Stimulated activated naive CD4-positive, alpha-beta T cell (primary cell): Measurements from ENCODE around the gene ACSL6.
A peak's percentile ranks its signal among the peaks of the same experiment; 100 is the strongest.

Experiments
- DNase-seq, 6 experiments: peaks; one replicate each; lab custom pipeline; 2025; lab: John Stamatoyannopoulos, UW

ACSL6 gene

GRCh38 chr5:131977212-131977604 lies 34.2 kb downstream of the ACSL6 start:
- no peak for DNase-seq

DNA sequence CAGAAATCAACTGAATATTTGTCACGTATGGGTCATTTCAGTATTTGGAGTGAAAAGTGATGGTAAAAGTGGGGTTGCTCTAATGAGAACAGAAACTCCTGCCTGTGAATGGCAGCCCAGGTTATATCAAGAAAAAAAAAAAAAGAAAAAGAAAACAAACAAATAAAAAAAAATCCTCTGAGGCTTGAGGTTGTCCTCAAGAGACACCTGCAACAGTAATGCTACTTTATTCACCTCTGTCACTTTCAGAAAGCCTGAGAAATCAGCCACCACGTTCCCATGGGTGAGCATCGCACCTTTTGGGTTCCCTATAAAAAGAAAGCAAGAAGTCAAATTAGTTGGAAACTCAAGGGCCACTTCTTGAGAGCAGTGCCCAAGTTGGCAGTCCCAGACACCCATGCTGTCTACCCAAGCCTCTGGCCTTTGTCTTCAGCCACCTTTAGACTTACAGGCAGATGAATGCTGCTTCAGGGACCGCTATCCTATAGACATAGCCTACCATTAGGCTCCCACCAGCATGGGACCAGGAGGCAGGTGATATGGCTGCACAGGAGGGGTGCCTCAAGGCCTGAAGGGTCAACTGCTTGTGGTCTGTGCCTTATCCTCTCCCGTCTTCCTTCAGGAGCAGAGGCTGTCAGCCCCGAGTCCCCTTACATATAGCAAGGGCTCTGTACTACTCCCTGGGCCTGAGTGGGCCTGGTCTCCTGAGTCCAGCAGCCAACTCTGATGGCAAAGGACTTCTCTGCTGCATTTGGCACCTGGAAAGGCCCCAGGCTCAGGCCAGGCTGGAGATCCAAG lies 34.8 kb downstream of the ACSL6 start:
- no peak for DNase-seq

- peak in 5 of 6 experiments; percentile 6 to 76 (median 66) for DNase-seq
These were observed 36.3 kb downstream of the ACSL6 start for GRCh38 chr5:131974956-131975726.

DNA sequence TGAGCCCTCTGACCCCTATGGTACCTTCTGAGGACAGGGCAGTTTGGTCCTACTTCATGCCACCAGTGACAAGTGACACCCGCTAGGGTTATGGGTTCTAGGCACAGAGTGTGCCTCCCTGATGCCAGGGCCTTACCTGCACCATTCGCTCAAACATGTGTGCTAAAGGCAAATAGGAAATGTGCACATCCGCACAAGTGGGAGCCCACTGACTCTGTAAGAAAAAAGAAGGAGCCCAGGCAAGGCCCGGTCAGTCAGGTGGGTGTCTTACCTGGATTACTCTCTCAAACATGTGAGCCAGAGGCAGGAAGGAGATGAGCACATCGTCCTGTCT lies 36.9 kb downstream of the ACSL6 start:
- peak in 1 of 6 experiments; percentile 42 for DNase-seq

- DNase-seq, result no peak
These were observed 37.4 kb downstream of the ACSL6 start for GRCh38 chr5:131974016-131974415.

DNA sequence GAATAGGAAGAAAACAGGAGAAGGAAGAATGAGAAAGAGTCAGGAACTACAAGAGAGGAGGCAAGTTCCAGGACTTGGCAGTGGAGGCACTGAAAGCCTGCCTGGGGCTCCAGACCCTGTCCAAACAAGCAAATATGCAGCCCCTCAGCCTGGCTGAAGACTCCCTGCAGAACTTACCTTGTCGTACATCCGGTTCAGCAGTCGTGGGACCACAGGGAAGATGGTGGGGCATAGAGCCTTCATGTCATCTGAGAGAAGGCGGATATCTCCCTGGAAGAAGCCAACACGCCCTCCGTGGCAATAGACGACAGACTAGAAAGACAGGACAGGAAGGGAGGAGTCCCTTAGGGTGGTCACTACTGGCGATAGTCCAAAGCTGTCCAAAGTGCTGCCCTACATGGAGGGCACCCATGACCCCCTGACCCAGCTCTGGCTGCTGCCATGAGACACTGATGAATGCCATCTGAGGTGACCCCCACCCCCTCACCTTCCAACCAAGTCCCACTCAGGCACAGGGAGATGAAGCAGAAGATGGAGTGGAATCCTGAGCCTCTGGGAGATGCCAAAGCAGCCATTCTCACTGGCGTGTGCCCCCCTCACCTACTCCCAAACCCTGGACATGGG lies 38.3 kb downstream of the ACSL6 start:
- no peak for DNase-seq

DNA sequence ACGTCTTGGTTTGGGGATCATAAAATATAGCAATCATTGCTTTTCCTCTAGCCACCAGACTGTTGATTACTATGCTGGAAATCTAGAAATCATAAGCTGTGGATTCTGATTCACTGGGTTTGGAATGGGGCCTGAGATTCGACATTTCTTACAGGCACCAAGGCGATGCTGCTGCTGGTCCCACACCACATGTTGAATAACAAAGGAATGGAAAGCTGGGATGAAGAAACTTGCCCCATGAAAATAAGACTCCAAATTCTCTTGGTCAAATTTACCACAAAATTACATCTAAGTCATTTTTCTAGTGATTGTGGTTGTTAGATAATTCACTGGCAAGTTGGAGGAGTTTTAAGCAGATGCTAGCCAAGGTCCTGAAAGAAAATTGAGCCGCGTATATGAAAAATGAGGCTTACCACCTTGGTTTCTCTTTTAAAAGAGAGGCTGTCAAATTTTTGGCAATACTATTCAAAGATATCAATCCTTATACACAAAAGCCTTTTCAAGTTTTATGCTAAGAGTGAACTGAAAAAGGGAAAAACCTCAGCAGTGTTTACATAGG lies 43.0 kb downstream of the ACSL6 start:
- no peak for DNase-seq

DNA sequence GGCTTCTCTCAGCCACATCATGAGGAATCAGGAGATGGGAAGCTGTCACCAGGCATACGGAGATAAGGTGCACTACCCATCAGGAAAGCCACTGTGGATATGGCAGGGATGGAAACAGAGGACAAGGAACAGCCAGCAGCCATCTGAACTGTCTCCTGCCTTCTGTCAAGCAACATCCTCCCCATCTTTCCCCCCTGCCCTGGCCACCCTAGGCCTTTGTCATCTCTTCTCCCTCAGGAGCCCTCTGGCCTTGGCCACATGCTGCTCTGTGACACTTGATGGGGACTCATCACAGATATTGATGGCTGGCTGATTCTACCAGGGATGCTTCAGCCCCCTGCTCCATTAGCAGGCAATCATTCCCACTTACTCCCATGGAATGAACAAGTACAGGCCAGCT lies 44.9 kb downstream of the ACSL6 start:
- no peak for DNase-seq

- DNase-seq, result no peak
These were observed 45.5 kb downstream of the ACSL6 start for GRCh38 chr5:131965826-131966415.

DNA sequence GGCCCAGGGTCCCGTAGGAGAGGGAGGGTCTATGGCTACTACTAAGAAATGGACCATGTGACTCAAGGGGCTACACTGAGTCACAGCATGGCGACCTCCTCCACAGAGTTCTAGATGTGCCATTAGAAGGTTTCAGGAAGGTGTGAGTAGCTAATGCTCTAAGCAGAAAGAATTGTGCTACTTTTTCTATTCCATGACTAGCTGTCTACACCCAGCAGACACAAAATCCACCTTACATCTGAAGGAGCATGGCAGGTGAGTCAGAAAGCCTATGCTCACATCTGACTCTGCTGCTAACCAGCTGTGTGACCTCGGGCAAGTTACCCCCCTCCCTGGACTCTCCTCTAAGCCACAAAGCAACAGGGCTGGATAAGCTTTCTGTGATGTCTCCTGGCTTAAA lies 51.6 kb downstream of the ACSL6 start:
- DNase-seq, result no peak

DNA sequence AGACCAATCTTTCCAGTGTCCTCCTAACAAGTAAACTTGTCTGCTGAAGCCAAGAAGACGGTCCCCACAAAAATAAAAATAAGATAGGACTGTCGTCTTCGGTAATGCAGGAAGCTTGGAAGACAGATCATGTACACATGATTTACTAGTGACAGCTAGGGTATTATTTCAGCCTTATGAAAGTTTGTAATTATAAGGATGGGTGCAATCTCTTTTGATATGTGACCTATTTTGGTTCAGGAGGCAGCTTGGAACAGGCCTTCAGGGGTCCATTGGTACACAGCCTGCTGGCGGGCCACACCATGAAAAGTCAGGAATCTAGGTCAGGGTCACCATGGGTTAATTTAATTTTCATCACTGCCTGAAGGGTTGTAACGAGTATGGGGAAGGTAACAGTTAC lies 52.3 kb downstream of the ACSL6 start:
- no peak for DNase-seq

GRCh38 chr5:131957721-131958441 lies 53.6 kb downstream of the ACSL6 start:
- DNase-seq, result no peak

- DNase-seq, result no peak
These were observed 57.5 kb downstream of the ACSL6 start for GRCh38 chr5:131953969-131954368.

DNA sequence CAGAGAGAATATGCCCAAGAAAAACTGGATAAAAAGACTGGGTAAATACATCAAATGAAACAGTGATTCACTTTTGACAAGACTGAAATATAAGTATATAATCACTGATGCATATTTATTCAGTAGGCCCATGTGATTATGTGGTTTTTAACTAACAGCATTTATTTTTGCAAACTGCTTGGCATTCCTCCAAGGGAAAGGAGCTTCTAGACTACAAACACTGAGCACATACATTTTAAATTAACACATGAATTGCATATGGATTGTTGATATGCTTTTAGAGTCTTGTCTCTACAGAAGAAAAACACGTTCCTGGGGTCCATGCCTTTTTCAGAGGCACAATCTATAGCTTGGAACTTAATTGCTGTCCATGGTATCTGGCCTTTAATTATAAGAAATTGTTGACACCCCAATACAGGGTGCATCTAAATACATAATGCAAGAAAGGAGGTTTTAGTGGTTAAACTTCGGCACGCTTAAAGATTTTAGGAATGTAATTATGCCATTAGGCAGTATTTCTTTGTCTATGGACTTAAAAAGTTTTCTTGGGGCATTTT lies 59.1 kb downstream of the ACSL6 start:
- DNase-seq, result no peak

DNA sequence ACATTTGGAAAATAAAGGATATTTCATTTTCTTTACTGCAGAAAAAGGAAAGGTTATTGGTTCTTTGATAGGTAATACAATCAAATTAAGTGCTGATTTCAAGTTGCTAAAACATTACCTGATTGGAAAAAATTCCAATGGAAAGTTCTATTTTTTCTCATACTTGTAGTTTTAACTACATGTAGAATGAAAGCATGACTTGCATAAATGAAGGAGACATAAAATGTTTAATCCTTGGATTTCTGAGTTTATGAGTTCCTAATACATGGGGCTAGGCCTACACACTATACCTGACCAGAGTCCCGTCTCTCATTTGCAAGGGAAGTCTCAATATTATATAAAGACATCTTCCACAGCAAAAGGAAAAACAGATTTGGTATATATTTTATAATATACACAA lies 60.8 kb downstream of the ACSL6 start:
- DNase-seq, result no peak

DNA sequence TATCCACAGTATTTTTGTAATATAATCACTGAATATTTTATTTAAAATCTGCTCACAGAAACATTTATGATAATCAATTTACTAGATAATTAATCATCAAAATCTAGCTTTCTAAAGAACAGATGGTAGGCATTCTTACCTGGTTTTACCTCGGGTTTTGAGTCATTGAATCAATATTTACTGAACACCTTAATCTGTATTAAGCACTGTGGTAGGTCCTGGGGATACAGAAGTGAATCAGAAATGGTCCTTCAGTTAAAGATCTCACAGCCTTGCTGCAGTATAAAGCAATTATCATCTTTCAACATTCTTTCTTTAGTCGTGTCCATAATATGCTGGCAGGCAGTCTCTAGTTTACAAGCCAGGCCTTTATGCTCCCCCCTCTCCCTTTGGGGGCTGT lies 64.0 kb downstream of the ACSL6 start:
- DNase-seq, result no peak

- no peak for DNase-seq
These were observed 65.8 kb downstream of the ACSL6 start, which contains the start of gene MEIKIN for GRCh38 chr5:131945551-131946168. TSS of gene MEIKIN (minus strand) at chr5:131945663. CDS start at chr5:131945505, 158 bp downstream.

DNA sequence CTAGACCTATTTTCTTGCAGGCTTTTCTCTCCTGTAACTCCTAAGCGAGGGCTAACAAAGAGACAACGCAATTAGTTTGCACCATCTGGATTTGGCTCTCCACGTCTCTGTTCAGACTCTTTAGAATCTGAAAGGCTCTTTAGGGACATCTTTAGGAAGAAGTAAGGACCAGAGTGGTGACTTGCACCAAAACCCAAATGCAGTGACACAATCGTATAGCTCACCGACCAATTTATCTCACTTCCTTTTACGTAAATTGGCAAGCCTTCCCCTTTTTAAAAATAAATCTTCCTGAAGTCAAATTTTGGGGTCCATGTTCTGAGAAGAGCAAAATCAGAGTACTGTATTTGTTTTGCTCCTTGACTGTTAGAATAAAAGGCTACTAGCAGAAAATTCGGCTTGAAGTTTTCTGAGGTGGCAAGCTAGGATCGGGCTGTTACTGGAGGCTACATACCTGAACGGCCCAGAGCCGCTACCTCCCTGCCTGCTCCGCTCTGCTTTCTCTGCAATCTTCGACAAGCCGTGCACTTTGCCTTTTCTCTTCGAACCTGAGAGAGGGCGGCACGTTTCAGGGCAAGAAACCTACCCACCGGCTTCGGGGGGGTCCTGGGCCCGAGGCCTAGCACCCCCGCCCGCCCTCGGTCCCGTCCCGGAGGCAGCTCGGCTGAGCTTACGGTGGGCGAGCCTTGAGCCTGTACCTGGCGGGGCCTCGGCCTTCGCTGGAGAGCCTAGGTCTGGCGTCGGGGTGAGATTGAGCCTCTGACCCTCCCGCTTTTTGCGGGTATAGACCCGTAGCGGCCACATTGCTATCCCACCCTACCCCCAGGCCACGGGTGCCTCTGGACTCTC lies 66.5 kb downstream of the ACSL6 start:
- DNase-seq, result no peak

DNA sequence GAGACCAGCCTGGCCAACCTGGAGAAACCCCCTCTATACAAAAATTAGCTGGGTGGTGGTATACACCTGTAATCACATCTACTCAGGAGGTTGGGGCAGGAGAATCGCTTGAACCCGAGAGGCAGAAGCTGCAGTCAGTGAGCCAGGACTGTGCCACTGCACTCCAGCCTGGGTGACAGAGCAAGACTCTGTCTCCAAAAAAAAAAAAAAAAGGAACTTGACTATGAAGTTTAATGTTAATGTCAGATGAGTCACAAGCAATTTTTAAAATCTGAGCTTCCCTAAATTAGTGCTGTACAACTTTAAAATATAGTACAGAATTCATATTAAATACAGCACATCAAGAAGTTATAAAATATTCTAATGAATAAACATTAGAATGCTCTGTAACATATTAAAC lies 67.5 kb downstream of the ACSL6 start:
- no peak for DNase-seq

DNA sequence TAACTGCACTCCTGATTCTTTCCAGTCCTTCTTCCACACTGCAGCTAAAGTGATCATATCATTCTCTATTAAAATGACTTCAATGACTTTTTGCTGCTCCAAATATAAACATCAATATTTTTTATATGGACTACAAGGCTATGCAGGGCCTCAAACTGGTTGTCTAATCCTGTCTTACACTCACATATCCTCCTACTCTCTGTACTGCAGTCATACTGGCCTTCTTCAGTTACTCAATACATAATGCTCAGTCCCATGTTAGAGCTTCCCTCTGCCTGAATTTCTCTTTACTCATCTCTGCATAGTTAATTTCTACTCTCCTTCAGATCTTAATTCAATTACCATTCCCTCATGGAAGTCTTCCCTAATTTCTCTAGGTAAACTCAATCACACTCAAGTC lies 69.4 kb downstream of the ACSL6 start:
- no peak for DNase-seq
